Stimulated activated CD4-positive, alpha-beta T cell treated with anti-CD3 and anti-CD28 coated beads, Interleukin-2, amount 100 ng/mL, for 48 hours (primary cell): ENCODE measurements around the gene UGT1A5.

Source experiments
- DNase-seq, 2 donors: peaks; one replicate each; pipeline ENCODE4 v3.0.0-alpha.2; 2020

UGT1A5 gene

GRCh38 chr2:233712611-233713261, at the start of gene UGT1A5:
UGT1A5 (plus strand) TSS chr2:233712907; CDS start chr2:233712992, 85 bp downstream.
- DNase-seq, result no peak

GRCh38 chr2:233663911-233664310, 48.8 kb upstream of the UGT1A5 start:
- DNase-seq, result no peak

- no peak for DNase-seq
Observed at GRCh38 chr2:233668605-233669260, 44.0 kb upstream of the UGT1A5 start.

GRCh38 chr2:233671290-233672161, 41.2 kb upstream of the UGT1A5 start, which contains the start of gene UGT1A9:
UGT1A9 (plus strand) TSS chr2:233671898; CDS start chr2:233671935, 37 bp downstream.
- no peak for DNase-seq

GRCh38 chr2:233672886-233673285, 39.8 kb upstream of the UGT1A5 start:
- no peak for DNase-seq

- no peak for DNase-seq
Observed at GRCh38 chr2:233673896-233674295, 38.8 kb upstream of the UGT1A5 start.

GRCh38 chr2:233674314-233674713, 38.4 kb upstream of the UGT1A5 start:
- no peak for DNase-seq

GRCh38 chr2:233674995-233675394, 37.7 kb upstream of the UGT1A5 start:
- no peak for DNase-seq

GRCh38 chr2:233676046-233676445, 36.7 kb upstream of the UGT1A5 start:
- no peak for DNase-seq

- DNase-seq, result no peak
Observed at GRCh38 chr2:233679196-233679595, 33.5 kb upstream of the UGT1A5 start.

- DNase-seq, result no peak
Observed at GRCh38 chr2:233680361-233681045, 32.2 kb upstream of the UGT1A5 start.

GRCh38 chr2:233681521-233682099, 31.1 kb upstream of the UGT1A5 start, which contains the start of gene UGT1A7:
UGT1A7 (plus strand) TSS chr2:233681901; CDS start chr2:233681938, 37 bp downstream.
- DNase-seq, result no peak

- DNase-seq, result no peak
Observed at GRCh38 chr2:233684640-233685039, 28.1 kb upstream of the UGT1A5 start.

- DNase-seq, result no peak
Observed at GRCh38 chr2:233686928-233687327, 25.8 kb upstream of the UGT1A5 start.

- DNase-seq, result no peak
Observed at GRCh38 chr2:233688341-233688740, 24.4 kb upstream of the UGT1A5 start.

- DNase-seq, result no peak
Observed at GRCh38 chr2:233689031-233689430, 23.7 kb upstream of the UGT1A5 start.

GRCh38 chr2:233689501-233689900, 23.2 kb upstream of the UGT1A5 start:
- no peak for DNase-seq

- DNase-seq, result no peak
Observed at GRCh38 chr2:233690444-233690843, 22.3 kb upstream of the UGT1A5 start.

- no peak for DNase-seq
Observed at GRCh38 chr2:233691443-233692433, 21.0 kb upstream of the UGT1A5 start.

GRCh38 chr2:233692648-233693047, 20.1 kb upstream of the UGT1A5 start, which contains the start of gene UGT1A6:
UGT1A6 (plus strand) TSS chr2:233692890; CDS start chr2:233693005, 115 bp downstream.
- DNase-seq, result no peak

GRCh38 chr2:233693963-233694362, 18.7 kb upstream of the UGT1A5 start:
- no peak for DNase-seq
